Peyer's patch (tissue), 4 donors: ENCODE data around the gene OR6V1. TPM values are rescaled to one million over a fixed set of nuclear protein-coding genes. Genes with fewer than 3 reads are reported as not detected.

Experiments used
- DNase-seq, 3 donors: peaks; one replicate each; pipeline ENCODE4 v3.0.0-alpha.2; 2017 to 2019
- H3K27ac ChIP-seq, 4 donors: fragments of 200-600 bp; sonication (generic); one replicate each; pipeline ENCODE4 v1.5.1; 2016 to 2019
- H3K27me3 ChIP-seq, 2 donors: fragments of 200-600 bp; sonication (generic); one replicate each; pipeline ENCODE4 v1.5.1; 2019
- H3K36me3 ChIP-seq, 3 donors: fragments of 200-600 bp; sonication (generic); one replicate each; pipeline ENCODE4 v1.5.1; 2016 to 2019
- H3K4me1 ChIP-seq, 4 donors: fragments of 200-600 bp; sonication (generic); one replicate each; pipeline ENCODE4 v1.5.1; 2016 to 2019
- H3K4me3 ChIP-seq, 4 donors: fragments of 200-600 bp; sonication (generic); 1 replicate in 3 of 4; 2 replicates in 1 of 4; pipeline ENCODE4 v1.5.1; 2016 to 2019; ENCODE audit warnings: mild to moderate bottlenecking in 1 of 4
- H3K9me3 ChIP-seq, 4 donors: fragments of 200-600 bp; sonication (generic); one replicate each; pipeline ENCODE4 v1.5.1; 2016 to 2019; ENCODE audit warnings: mild to moderate bottlenecking in 1 of 4
- POLR2A ChIP-seq, 2 donors: fragments of 450-650 bp; IDR thresholded peaks; one replicate each; pipeline ENCODE4 v1.5.1; 2017; ENCODE audit warnings: antibody characterized with exemption in 2 of 2, mild to moderate bottlenecking in 2 of 2, moderate library complexity in 2 of 2
- total RNA-seq, 4 donors: library from RNA; depleted of rRNA; stranded (reverse); fragments of >200 nt; gene quantifications; one replicate each; pipeline ENCODE4 v1.1.0, GENCODE V29; 2016
- TF ChIP-seq, protein P1 (sequence below), 6 experiments: fragments of 450-650 bp in 4 of 6; fragments of 200-600 bp in 2 of 6; sonication (generic) in 1 of 6; IDR thresholded peaks; one replicate each; pipeline ENCODE4 v1.5.1; 2017 to 2019; ENCODE audit warnings: antibody characterized with exemption in 6 of 6, mild to moderate bottlenecking in 3 of 6, moderate library complexity in 1 of 6

Gene OR6V1
- total RNA-seq, 4 donors from 2014 or later = not detected

DNA sequence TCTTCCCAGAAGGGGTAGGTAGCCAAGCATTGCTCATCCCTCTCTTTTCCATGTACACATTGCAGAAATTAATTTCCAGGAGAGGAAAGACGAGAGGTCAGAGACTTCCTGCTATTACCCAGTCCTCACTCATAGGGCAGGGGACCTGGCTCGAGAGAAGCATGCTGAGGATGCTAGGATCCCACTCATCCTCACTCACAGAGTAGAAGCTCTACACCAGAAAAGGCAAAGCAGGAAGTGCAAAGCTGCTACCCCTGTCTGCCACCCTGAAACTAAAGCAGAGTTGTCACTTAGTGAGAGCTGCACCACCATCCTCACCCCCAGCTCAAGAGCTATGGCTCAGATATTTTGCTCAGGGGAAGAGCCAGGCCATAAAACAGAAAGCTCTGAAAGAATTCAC is 35.1 kb upstream of the OR6V1 start:
- TF ChIP-seq, protein P1, sequence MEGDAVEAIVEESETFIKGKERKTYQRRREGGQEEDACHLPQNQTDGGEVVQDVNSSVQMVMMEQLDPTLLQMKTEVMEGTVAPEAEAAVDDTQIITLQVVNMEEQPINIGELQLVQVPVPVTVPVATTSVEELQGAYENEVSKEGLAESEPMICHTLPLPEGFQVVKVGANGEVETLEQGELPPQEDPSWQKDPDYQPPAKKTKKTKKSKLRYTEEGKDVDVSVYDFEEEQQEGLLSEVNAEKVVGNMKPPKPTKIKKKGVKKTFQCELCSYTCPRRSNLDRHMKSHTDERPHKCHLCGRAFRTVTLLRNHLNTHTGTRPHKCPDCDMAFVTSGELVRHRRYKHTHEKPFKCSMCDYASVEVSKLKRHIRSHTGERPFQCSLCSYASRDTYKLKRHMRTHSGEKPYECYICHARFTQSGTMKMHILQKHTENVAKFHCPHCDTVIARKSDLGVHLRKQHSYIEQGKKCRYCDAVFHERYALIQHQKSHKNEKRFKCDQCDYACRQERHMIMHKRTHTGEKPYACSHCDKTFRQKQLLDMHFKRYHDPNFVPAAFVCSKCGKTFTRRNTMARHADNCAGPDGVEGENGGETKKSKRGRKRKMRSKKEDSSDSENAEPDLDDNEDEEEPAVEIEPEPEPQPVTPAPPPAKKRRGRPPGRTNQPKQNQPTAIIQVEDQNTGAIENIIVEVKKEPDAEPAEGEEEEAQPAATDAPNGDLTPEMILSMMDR (IDR thresholded peaks at IDR 0.05) = no peak
- no peak for TF ChIP-seq POLR2A (IDR thresholded peaks at IDR 0.05)
- Histone ChIP-seq H3K4me3 (no peak overlapping the region), H3K27ac (no peak overlapping the region), H3K4me1 (no peaks in the 10 kb centered on the region), H3K9me3 (no peaks in the 10 kb centered on the region), H3K27me3 (no peaks in the 10 kb centered on the region), H3K36me3 (no peaks in the 10 kb centered on the region)
- no peak for DNase-seq

DNA sequence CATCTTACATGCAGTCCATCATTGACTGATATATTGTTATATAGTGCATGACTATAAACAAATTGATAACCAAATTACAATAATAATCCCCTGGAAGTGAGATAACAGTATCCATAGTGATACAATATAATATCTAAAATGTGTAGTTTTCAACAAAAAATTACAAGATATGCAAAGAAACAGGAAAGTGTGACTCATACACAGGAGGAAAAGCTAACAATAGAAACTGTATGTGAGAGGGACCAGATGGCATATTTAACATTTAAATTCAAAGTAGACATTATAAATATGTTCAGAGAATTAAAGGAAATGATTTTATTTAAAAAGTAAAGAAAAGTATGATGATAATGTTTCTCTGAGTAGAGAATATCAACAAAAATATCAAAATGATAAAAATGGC is 33.2 kb upstream of the OR6V1 start:
- Histone ChIP-seq H3K27me3 (no peaks in the 10 kb centered on the region), H3K9me3 (no peaks in the 10 kb centered on the region), H3K4me3 (no peak overlapping the region), H3K36me3 (no peaks in the 10 kb centered on the region), H3K4me1 (no peaks in the 10 kb centered on the region), H3K27ac (no peak overlapping the region)
- TF ChIP-seq, protein P1 (IDR thresholded peaks at IDR 0.05) = no peak
- TF ChIP-seq POLR2A (IDR thresholded peaks at IDR 0.05) = no peak
- DNase-seq = no peak

DNA sequence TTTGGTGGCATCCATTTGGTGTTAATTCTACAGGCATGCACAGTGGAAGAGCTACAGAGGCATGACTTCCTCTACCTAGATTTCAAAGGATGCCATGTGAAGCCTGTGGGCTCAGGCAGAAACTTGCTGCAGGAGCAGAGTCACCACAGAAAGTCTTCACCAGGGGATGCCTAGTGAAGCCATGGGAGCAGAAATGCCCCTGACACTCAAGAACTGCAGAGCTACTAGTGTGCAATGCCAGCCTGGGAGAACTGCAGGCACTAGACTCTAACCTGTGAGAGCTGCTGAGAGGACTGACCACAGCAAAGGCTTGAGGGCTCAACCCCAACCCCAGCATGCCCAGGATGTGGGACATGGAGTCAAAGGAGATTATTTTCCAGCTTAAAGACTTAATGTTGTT is 29.1 kb upstream of the OR6V1 start:
- Histone ChIP-seq H3K27me3 (no peaks in the 10 kb centered on the region), H3K27ac (no peak overlapping the region), H3K4me1 (no peaks in the 10 kb centered on the region), H3K9me3 (no peaks in the 10 kb centered on the region), H3K4me3 (no peak overlapping the region), H3K36me3 (no peaks in the 10 kb centered on the region)
- no peak for DNase-seq
- TF ChIP-seq POLR2A (IDR thresholded peaks at IDR 0.05) = no peak
- TF ChIP-seq, protein P1 (IDR thresholded peaks at IDR 0.05) = no peak

DNA sequence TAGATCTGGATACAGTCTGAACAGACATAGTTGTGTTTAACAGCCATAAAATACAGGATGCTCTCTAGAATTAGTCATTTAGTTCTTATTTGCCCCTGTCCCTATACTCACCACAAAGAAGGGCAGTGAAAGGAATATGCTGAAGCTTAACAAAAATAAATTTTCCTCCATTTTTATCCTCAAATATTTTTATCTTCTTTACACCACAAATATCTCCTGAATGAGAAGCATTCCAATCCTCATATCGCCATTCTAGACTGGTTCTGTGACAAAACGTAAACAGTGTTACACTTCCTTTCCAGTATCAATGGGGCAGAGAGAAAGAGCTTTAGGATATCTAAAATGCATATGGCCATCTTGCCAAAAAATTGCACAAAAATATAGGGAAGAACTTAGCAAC is 26.8 kb upstream of the OR6V1 start:
- Histone ChIP-seq H3K27ac (no peak overlapping the region), H3K27me3 (no peaks in the 10 kb centered on the region), H3K4me1 (no peaks in the 10 kb centered on the region), H3K4me3 (no peak overlapping the region), H3K36me3 (no peaks in the 10 kb centered on the region), H3K9me3 (no peaks in the 10 kb centered on the region)
- TF ChIP-seq POLR2A (IDR thresholded peaks at IDR 0.05) = no peak
- TF ChIP-seq, protein P1 (IDR thresholded peaks at IDR 0.05) = no peak
- no peak for DNase-seq

DNA sequence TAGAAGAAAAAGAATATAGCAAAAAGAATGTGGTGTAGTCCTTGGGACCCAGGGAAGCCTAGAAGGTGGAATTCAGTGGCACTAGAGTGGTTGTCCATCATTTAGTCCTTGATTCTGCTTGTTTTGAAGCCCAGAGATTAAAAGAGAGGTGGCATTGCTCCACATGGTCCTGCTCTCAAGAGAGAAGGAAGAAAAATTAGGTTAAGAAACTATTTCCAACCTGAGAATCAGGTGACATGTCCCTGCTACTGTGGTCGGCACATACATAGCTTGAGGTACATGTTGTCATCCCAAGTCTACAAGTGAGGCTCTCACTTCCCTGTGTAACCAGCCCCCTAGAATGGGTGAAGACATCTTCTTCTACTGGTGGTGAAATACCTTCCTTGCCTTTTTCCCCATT is 25.1 kb upstream of the OR6V1 start, which contains the start of gene OR9A2:
Gene OR9A2, minus strand, starts transcription at position 101 of the 400 bp plus-strand sequence. Its CDS starts 0 bp downstream, at position 101.
- Histone ChIP-seq H3K4me3 (no peak within 1 kb of the TSS), H3K9me3 (no peaks in the 10 kb centered on the region), H3K27me3 (no peaks in the 10 kb centered on the region), H3K27ac (no peak within 1 kb of the TSS), H3K36me3 (no peaks in the 10 kb centered on the region), H3K4me1 (no peaks in the 10 kb centered on the region)
- DNase-seq = no peak
- TF ChIP-seq POLR2A (IDR thresholded peaks at IDR 0.05) = no peak
- TF ChIP-seq, protein P1 (IDR thresholded peaks at IDR 0.05) = no peak

DNA sequence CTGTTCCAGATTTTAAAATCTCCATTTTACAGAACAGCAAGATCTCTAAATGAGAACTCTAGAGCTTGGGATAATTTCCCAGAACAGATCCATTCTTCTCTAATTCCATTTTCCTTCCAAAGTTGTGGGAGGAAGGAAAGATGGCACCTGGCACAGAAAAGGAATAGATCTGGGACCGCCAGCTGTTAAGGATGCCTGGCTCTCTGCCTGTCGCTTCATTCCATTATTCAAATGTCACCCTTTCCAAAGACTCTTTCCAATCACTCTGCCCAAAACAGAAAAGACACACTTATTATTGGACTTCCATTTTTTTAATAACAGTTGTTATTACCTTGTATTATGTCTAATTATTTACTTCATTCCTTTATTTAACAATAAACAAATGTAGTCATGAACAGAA is 24.5 kb upstream of the OR6V1 start:
- no peak overlapping the region for H3K4me3 ChIP-seq
- no peaks in the 10 kb centered on the region for H3K9me3 ChIP-seq
- no peaks in the 10 kb centered on the region for H3K4me1 ChIP-seq
- H3K27ac ChIP-seq = no peak overlapping the region
- no peaks in the 10 kb centered on the region for H3K36me3 ChIP-seq
- DNase-seq = no peak
- H3K27me3 ChIP-seq = no peaks in the 10 kb centered on the region
- no peak for TF ChIP-seq POLR2A (IDR thresholded peaks at IDR 0.05)
- TF ChIP-seq, protein P1 (IDR thresholded peaks at IDR 0.05) = no peak
